ENCODE measurements around the gene ODAD4.
"Not testable (repeated sequence)": the region's sequence is repeated elsewhere in the genome, so short reads cannot be mapped to it uniquely, and the experiment has no call there.

The ODAD4 gene

DNA sequence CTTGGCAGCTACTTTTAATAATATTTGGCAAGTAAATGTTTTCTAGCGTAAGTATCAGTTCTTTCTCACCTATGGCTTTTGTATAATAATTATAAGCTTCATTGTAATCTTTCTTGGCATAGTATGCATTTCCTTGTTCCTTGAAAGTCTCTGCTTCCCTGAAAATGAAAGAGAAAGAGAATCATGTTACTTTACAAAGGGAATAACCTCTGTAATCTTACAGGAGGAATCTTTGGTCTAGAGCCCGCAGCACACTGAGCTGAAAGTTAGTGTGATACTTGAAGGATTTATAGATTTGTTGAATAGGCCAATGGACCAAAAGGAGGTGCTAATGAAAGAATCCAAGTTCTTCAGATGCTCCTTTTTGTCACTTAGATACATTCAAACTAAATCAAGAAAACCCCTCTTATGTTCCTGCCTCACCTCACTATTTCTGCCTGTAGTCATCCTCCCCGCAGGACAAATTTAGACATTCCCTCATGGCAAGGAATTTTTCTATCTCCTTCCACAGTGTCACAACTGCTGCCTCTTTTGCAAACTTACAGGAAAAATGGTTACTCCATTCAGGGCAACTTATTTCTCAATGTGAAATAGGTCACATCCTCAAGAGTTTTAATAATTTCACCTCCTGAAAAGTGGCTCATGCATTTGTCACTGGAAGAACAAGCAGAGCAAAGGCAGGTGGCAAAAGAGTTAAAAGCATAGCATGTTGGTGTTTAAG, 70.2 kb downstream of the ODAD4 start:
- no peak for DNase-seq (ENCODE audit: extremely low spot score)
- no peak for TF ChIP-seq CTCF (IDR thresholded peaks at IDR 0.05; ENCODE audit: control extremely low read depth, extremely low read depth, low read depth, missing control alignments)
- POLR2A ChIA-PET, result no interaction called here
- CTCF ChIA-PET, result interaction anchor here (15.2 kb wide), 1 partner anchor 21 kb away, joined by 123 read pairs; the partner anchor contains the start of genes DNAJC7 and NKIRAS2

DNA sequence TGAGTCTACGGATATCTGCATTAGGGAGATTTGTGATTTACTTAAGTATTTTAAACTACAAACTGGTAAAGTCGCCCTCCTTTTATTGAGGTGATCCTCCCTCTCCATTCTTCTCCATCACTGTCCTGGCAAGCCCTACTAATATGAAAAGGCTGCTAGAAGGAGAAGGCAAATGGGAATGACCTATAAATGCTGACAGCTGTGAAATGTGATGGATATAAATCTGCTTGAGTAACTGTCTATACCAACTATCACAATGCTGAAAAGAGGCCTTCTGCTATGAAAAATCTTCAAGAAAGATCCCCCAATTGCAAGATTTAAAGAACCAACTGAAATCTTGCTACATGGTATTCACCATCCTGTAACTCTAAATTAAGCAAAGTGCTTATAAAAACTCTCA, 71.3 kb downstream of the ODAD4 start:
- no peak for DNase-seq (ENCODE audit: extremely low spot score)
- no peak for TF ChIP-seq CTCF (IDR thresholded peaks at IDR 0.05; ENCODE audit: control extremely low read depth, extremely low read depth, low read depth, missing control alignments)
- CTCF ChIA-PET, result interaction anchor here (2.8 to 15.2 kb wide), 2 partner anchors 10 to 20 kb away, joined by 7 to 123 read pairs; partner anchors contain the start of genes DNAJC7 and NKIRAS2
- POLR2A ChIA-PET, result no interaction called here

DNA sequence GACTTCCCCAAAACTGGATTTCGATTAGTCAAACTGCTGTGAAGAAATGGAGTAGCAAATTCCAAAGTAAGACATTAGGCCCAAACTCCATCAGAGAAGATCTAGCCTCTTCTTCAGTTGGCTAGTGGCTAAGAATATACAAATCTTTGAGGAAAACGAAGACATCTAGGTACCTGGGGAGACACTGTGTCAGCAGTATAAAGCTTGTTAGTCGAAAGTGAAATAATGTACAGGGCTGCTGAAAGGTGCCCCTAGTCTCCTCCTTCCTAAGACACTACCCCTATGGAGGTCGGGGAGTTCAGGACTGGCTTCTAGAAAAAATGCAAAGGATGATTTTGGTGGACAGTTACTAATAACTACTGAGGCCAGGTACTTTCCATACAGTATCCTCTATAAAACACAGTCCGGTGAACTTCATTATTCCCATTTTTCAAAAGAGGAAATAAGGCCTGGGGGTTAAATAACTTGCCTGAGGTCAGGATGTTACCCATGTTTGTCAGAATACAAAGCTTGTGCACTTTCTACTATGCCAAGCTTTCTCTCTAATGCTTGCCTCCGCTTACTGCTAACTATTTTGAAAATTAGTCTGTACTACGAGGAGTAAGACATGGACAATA, 71.9 kb downstream of the ODAD4 start:
- no peak for TF ChIP-seq CTCF (IDR thresholded peaks at IDR 0.05; ENCODE audit: control extremely low read depth, extremely low read depth, low read depth, missing control alignments)
- CTCF ChIA-PET, result interaction anchor here (1.5 to 15.2 kb wide), 3 partner anchors 10 to 30 kb away, joined by 3 to 123 read pairs (median 7); partner anchors contain the start of genes DNAJC7 and NKIRAS2
- no peak for DNase-seq (ENCODE audit: extremely low spot score)
- POLR2A ChIA-PET, result no interaction called here

DNA sequence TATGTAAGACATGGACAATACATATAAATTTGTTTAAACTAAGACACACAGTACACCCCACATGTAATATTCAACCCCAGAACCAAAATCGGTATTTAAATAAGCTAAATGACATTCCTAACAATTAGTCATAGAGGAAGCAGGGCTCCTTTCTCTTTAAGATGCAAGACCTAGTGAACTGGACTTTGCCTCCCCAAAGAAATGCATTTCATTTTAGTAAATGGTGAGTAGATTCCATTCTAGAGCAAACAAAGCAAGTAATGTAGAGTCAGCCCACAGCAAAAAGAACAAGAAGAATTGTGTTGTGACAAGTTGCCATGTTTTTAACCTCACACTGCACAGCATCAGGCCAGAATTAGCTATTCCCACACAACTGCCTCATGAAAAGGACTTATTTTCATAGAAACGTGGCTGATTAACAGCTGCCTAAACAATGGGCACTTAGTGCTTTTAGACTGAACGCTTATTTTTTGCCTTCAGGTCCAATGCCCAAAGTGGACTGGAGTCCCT, 72.4 kb downstream of the ODAD4 start:
- no peak for TF ChIP-seq CTCF (IDR thresholded peaks at IDR 0.05; ENCODE audit: control extremely low read depth, extremely low read depth, low read depth, missing control alignments)
- no peak for DNase-seq (ENCODE audit: extremely low spot score)
- POLR2A ChIA-PET, result no interaction called here
- CTCF ChIA-PET, result interaction anchor here (1.2 to 15.2 kb wide), 5 partner anchors 9 to 30 kb away, joined by 3 to 123 read pairs (median 6); partner anchors contain the start of genes DNAJC7 and NKIRAS2

DNA sequence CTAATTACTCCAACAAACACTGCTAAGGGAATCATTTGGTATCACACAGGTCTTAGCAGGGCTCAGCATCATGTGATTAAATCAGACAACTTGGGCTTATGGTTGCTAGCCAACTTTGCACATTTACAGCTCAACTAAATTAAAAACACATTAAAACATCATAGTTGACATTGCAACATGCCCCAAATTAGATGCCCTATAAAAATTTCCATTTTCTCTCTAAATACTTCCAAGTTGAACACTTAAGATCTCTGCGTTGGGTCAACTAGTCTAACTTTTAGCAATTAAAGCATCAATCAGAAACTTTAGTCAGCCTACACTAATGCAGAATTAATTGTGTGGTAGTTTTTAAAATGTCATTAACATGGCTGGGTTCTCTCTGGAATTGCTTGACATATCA, 74.7 kb downstream of the ODAD4 start:
- no peak for TF ChIP-seq CTCF (IDR thresholded peaks at IDR 0.05; ENCODE audit: control extremely low read depth, extremely low read depth, low read depth, missing control alignments)
- CTCF ChIA-PET, result interaction anchor here (15.2 kb wide), 1 partner anchor 17 kb away, joined by 123 read pairs; the partner anchor contains the start of genes DNAJC7 and NKIRAS2
- POLR2A ChIA-PET, result no interaction called here
- no peak for DNase-seq (ENCODE audit: extremely low spot score)

GRCh38 chr17:42009170-42009569, 78.8 kb downstream of the ODAD4 start:
- ChIA-PET POLR2A (no interaction called here), CTCF (interaction anchor here (15.2 kb wide), 1 partner anchor 13 kb away, joined by 123 read pairs; the partner anchor contains the start of genes DNAJC7 and NKIRAS2)
- no peak for DNase-seq (ENCODE audit: extremely low spot score)
- no peak for TF ChIP-seq CTCF (IDR thresholded peaks at IDR 0.05; ENCODE audit: control extremely low read depth, extremely low read depth, low read depth, missing control alignments)

DNA sequence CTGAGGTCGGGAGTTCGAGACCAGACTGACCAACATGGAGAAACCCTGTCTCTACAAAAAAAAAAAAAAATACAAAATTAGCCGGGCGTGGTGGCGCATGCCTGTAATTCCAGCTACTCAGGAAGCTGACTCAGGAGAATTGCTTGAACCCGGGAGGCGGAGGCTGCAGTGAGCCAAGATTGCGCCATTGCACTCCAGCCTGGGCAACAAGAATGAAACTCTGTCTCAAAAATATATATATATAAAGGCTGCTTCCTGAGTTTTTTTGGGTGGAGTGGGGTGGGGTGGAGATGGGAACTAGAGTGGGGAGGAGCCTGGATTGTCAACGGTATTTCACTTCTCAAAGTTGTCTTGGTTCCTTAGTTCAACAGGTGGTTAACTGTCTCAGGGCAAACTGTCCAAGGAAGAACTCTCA, 79.9 kb downstream of the ODAD4 start:
- POLR2A ChIA-PET; DNase-seq (ENCODE audit: extremely low spot score): not testable (repeated sequence)
- CTCF ChIA-PET, result interaction anchor here (15.2 kb wide), 1 partner anchor 12 kb away, joined by 123 read pairs; the partner anchor contains the start of genes DNAJC7 and NKIRAS2
